AG09309 (cell line): Measurements from ENCODE around the gene TFR2.

Experiments used
- DNase-seq: peaks from one replicate; pipeline ENCODE4 v3.0.0-alpha.2; 2010; ENCODE audit warnings: low read depth
- H3K4me3 ChIP-seq: 2 replicates; pipeline ENCODE4 v1.5.1; 2011; ENCODE audit warnings: mild to moderate bottlenecking, low read depth, low read length, moderate library complexity; ENCODE audit not compliant: control insufficient read depth
- TF ChIP-seq, protein P1 (sequence below): IDR thresholded peaks from 2 replicates; pipeline ENCODE4 v1.5.1; 2011; ENCODE audit warnings: mild to moderate bottlenecking, low read depth, low read length, inconsistent platforms; ENCODE audit not compliant: insufficient read depth, control insufficient read depth; ENCODE audit errors: missing control alignments

Gene TFR2

DNA sequence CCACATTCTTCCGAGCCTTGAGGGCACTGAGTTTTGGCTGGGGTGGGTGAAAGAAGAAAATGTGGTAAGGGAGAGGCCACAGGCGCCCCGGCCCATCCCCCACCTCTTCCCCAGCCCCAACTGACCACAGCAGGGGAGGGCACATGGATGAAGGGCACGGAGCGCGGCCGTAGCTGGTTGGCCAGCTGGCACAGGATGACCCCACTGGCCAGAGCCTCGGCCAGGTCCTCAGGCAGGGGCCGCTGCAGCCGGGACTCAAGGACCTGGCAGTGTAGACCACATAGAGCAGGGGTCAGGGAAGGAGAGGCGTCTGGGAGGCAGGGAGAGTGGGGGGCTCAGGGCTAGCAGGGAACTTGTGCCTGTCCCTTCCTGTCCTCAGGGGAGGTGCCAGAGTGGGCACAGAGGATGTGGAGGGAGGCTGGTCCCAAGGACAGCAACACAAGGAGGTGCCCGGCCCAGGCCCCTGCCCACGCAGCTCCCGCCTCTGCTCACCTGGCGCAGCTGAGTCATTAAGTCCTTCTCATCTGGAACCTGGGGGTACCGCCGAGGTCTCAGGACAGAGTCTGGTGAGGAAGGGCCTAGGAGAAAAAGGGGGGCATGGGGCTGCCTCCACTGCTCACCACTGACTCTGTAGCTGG lies 65.5 kb downstream of the TFR2 start:
- no peak for DNase-seq
- no peak overlapping the region for H3K4me3 ChIP-seq
- TF ChIP-seq, protein P1, sequence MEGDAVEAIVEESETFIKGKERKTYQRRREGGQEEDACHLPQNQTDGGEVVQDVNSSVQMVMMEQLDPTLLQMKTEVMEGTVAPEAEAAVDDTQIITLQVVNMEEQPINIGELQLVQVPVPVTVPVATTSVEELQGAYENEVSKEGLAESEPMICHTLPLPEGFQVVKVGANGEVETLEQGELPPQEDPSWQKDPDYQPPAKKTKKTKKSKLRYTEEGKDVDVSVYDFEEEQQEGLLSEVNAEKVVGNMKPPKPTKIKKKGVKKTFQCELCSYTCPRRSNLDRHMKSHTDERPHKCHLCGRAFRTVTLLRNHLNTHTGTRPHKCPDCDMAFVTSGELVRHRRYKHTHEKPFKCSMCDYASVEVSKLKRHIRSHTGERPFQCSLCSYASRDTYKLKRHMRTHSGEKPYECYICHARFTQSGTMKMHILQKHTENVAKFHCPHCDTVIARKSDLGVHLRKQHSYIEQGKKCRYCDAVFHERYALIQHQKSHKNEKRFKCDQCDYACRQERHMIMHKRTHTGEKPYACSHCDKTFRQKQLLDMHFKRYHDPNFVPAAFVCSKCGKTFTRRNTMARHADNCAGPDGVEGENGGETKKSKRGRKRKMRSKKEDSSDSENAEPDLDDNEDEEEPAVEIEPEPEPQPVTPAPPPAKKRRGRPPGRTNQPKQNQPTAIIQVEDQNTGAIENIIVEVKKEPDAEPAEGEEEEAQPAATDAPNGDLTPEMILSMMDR = no peak

DNA sequence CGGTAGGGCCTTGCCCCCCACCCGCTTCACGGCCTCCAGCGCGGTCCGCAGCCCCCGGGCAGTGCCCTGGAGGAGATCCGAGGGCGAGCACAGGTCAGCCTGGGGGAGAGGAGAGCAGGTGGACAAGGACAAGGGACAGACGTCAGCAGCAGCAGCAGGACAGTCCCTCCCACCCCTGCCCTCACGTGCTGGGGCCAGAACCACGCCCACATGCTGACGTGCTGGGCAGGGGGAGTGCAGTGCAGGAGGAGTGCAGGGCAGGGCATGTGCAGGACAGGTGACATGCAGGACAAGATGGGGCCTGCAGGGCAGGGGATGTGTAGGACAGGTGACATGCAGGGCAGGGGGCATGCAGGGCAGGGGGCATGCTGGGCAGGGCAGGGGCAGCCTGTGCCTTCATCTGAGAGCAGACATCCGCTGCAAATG lies 66.1 kb downstream of the TFR2 start:
- no peak for DNase-seq
- TF ChIP-seq, protein P1 = no peak

DNA sequence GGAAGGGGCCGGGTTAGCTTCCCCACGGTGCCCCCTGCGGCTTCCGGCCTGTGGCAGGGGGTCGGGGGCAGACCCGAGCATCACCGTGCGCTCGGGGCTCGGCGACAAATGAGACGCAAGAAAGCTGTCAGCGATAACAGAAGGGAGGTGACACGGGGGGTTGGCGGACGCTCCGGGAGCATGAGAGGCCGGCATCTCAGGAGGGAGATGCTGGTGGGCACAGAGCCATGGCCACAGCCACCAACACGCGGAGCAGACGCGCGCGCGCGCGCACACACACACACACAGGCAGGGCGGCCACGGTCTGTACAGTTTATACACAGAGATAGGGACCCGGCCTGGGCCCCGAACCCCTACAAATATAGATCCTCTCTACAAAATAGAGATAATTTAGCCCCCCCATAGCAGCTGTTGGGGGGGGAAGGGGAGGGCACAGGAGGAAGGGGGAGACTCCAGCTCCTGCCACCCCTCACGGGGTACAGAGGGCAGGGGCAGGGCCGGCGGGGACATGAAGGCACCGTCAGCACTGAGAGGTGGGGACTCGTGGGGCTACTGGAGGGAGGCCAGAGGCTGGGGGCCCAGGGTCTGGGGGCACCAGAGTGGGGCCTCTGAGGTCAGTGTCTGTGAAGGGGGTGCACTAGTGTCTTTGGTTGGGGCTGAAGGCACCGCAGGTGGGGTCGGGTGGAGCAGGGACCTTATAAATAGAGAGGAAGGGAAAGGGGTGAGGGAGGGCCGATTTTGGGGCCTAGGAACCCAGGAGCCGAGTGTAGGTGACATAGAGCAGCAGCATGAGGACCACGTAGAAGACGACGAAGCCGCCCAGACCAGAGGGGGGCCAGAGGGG lies 66.8 kb downstream of the TFR2 start:
- TF ChIP-seq, protein P1 = no peak
- DNase-seq = no peak
- H3K4me3 ChIP-seq = no peak overlapping the region

More for the DNA sequence above, 66.1 kb downstream of the TFR2 start:
- no peak overlapping the region for H3K4me3 ChIP-seq

DNA sequence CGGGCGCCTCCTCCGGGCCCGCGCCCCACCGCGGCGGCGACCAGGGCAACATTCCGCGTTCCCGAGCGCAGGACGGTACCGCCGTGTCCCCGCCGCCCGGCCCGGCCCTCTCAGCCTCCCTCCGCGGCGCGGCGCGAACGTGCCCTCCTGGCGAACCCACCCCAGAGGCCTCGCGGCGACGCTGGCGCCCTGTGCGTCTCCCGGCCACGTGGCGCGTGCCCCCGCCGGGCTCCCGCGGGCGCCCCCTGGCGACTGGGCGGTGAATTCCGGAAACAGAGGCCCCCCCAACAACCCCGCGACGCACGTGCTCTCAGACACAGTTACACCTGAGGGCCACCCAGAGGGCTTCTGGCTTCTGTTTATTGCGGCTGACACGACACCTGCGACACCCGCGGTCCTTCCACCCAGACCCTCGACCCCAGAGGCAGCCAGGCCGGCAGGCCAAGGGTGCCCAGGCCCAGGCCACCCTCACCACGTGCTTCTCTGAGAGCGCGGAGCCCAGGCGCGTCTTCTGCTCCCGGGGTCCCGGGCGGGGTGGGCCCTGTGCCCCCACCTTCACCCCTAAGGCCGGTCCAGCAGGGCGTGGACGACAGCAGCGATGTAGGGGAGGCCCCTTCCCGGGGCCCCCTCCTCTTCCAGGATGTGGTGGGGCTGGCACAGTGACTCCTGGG lies 67.5 kb downstream of the TFR2 start, which contains the start of gene SAP25:
Gene SAP25 (minus strand): TSS at position 210 of the 671 bp plus-strand sequence. CDS start 158 bp downstream, at position 52.
- TF ChIP-seq, protein P1 = no peak
- DNase-seq = no peak
- no peak within 1 kb of the TSS for H3K4me3 ChIP-seq

DNA sequence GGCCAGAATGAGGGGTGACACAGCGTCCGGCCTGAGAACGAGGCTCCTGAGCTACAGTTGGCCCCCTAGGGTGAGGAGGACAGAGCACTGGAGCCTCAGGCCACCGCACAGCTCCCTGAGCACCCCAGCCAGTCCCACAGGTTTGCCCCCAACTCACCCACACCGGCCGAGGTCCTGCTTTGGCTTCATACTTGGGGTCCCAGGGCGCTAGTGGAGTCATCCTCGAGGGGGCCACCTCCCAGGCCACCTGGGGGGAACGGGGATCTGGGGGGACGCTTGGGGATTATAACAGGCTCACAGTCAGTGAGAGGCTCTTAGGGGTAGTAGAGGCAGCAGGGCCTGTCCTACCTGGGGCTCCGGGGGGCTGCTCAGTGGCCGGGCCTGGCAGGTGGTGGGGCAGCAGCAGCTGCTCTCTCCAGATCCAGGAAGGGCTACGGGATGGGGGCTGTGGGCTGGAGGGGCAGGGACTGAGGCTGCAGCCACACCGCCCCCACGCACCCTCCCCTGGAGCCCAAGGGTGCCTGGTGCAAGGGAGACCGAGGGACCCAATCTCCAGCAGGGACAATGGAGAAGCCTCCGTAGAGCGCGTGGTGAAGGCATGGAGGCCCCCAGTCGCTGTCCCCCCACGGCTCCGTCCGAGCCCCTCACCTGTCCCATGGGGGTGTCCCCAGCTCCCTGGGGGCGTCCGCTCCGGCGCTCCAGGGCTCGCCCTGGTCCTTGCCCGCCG lies 68.2 kb downstream of the TFR2 start:
- no peak overlapping the region for H3K4me3 ChIP-seq
- TF ChIP-seq, protein P1 = no peak
- DNase-seq = no peak

DNA sequence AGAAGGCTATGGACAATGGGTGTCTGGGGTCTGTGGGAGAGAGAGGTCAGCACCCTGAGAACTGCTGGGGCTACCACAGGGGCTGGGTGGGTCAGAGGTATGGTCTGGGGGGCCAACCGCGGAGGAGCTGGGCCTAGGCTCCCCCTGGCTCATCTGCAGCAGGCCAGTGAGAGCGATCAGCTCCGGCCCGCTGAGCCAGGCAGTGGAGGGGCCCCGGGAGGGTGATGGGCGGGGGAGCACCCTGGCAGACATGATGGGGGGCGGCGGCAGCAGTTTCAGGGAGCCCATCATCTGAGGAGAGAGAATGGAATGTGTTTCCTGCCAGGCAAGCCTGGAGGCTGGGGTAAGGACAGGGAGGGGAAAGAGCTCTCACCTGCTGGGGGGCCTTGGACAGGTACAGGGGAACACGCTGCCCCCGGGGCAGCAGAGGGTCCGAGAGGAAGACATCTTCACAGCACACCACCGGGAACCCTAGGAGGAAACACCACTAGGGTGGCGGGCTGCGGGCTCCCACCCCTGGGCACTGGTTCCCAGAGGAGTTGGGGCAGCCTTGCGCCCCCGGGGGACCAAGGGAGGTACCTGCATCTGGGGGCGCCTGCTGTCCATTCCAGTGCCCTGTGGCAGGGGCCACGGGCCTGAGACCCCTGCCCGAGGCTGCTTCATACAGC lies 68.9 kb downstream of the TFR2 start:
- no peak overlapping the region for H3K4me3 ChIP-seq
- DNase-seq = no peak
- TF ChIP-seq, protein P1 = no peak
